OCI-LY7 (cell line): ENCODE results near the gene CYP27C1. TPM values are rescaled to one million over a fixed set of nuclear protein-coding genes. Genes with fewer than 3 reads are reported as not detected.

ENCODE experiments used
- Bru-seq: library from RNA; stranded (reverse); fragments of 400-500 nt; gene quantifications from one replicate; lab custom pipeline; 2021; lab: Mats Ljungman, UMichigan
- BruChase-seq, 2 experiments: library from RNA; stranded (reverse); fragments of 400-500 nt; gene quantifications; one replicate each; lab custom pipeline; 2021; lab: Mats Ljungman, UMichigan
- BruUV-seq: library from RNA; stranded (reverse); fragments of 400-500 nt; replicated peaks from 2 replicates; lab custom pipeline; 2021; lab: Mats Ljungman, UMichigan
- CTCF ChIA-PET: fragments of 300-600 bp; sonication (Branson Sonifier 250); formaldehyde crosslinking; loops from one replicate; lab custom pipeline; 2022; ENCODE audit warnings: antibody characterized with exemption; ENCODE audit not compliant: unreplicated experiment; lab: Charles Lee
- POLR2A ChIA-PET: fragments of 300-600 bp; sonication (Branson Sonifier 250); formaldehyde crosslinking; loops from one replicate; lab custom pipeline; 2022; ENCODE audit warnings: antibody characterized with exemption; lab: Charles Lee
- DNase-seq: peaks from one replicate; pipeline ENCODE4 v3.0.0-alpha.2; 2015; ENCODE audit warnings: low spot score
- H2AFZ ChIP-seq: fragments of 200-600 bp; sonication (generic), shearing (Covaris generic); 2 replicates; pipeline ENCODE4 v1.6.1; 2014; ENCODE audit warnings: mild to moderate bottlenecking, antibody characterized with exemption, low read length, moderate library complexity
- H3K27ac ChIP-seq: fragments of 200-600 bp; sonication (generic); 2 replicates; pipeline ENCODE4 v1.5.1; 2014; ENCODE audit warnings: mixed run types, low read depth, mild to moderate bottlenecking, moderate library complexity, low read length, inconsistent platforms; ENCODE audit not compliant: poor library complexity, severe bottlenecking
- H3K36me3 ChIP-seq: fragments of 200-600 bp; sonication (generic); 2 replicates; pipeline ENCODE4 v1.6.1; 2014; ENCODE audit warnings: mild to moderate bottlenecking, antibody characterized with exemption, low read length, moderate library complexity, mixed read lengths; ENCODE audit not compliant: insufficient read depth
- H3K4me1 ChIP-seq: fragments of 200-600 bp; sonication (generic); 2 replicates; pipeline ENCODE4 v1.5.1; 2014; ENCODE audit warnings: mild to moderate bottlenecking, low read length; ENCODE audit not compliant: insufficient read depth, poor library complexity, severe bottlenecking
- H3K4me2 ChIP-seq: fragments of 200-600 bp; sonication (generic); 2 replicates; pipeline ENCODE4 v1.6.1; 2014; ENCODE audit warnings: mild to moderate bottlenecking, low read length
- H3K4me3 ChIP-seq: fragments of 200-600 bp; sonication (generic); 2 replicates; pipeline ENCODE4 v1.5.1; 2014; ENCODE audit warnings: mild to moderate bottlenecking, low read depth, low read length; ENCODE audit not compliant: poor library complexity, severe bottlenecking
- H3K79me2 ChIP-seq: fragments of 200-600 bp; sonication (generic); 2 replicates; pipeline ENCODE4 v1.6.1; 2016; ENCODE audit warnings: low read depth, mild to moderate bottlenecking, low read length, moderate library complexity, mixed read lengths; ENCODE audit not compliant: insufficient read depth
- H3K9me2 ChIP-seq: fragments of 200-600 bp; sonication (generic); 2 replicates; pipeline ENCODE4 v1.6.1; 2016; ENCODE audit warnings: mild to moderate bottlenecking, low read length, mixed read lengths; ENCODE audit not compliant: insufficient read depth
- H3K9me3 ChIP-seq: fragments of 200-600 bp; sonication (generic); 2 replicates; pipeline ENCODE4 v1.6.1; 2014; ENCODE audit warnings: mild to moderate bottlenecking, mixed run types, low read length, mixed read lengths
- H4K20me1 ChIP-seq: fragments of 200-600 bp; sonication (generic); 2 replicates; pipeline ENCODE4 v1.6.1; 2014; ENCODE audit warnings: mild to moderate bottlenecking, antibody characterized with exemption, low read length, moderate library complexity, mixed read lengths; ENCODE audit not compliant: insufficient read depth
- CTCF ChIP-seq: fragments of 200-600 bp; sonication (generic); conservative IDR thresholded peaks from 2 replicates; pipeline ENCODE4 v1.5.1; 2014; ENCODE audit warnings: mild to moderate bottlenecking, antibody characterized with exemption, low read length, moderate library complexity, mixed read lengths
- EZH2phosphoT487 ChIP-seq: fragments of 200-600 bp; sonication (generic); IDR thresholded peaks from 2 replicates; pipeline ENCODE4 v1.6.1; 2018; ENCODE audit warnings: low read depth, borderline replicate concordance, mild to moderate bottlenecking, mixed run types, antibody characterized with exemption, low read length, moderate library complexity, mixed read lengths
- intact Hi-C: fragments of 100-400 bp; cut with micrococcal nuclease; formaldehyde crosslinking; loops from one replicate; pipeline ENCODE4 v1.10.0; 2022; ENCODE audit not compliant: unreplicated experiment
- long read RNA-seq: library from polyadenylated mRNA; stranded (forward); transcript quantifications from one replicate; pipeline ENCODE4 v2.0.0, GENCODE V29; 2022
- total RNA-seq, 2 experiments: library from RNA; depleted of rRNA in 1 of 2; stranded (reverse); fragments of >200 nt in 1 of 2; shearing (Covaris generic) in 1 of 2; gene quantifications; 2 replicates each; pipeline ENCODE4 v1.2.3, GENCODE V29; 2014 to 2022

CYP27C1 gene
- total RNA-seq (2014; rRNA removed; shearing (Covaris generic)) (not detected in 2 replicates), total RNA-seq (2022) (not detected in 2 replicates), Bru-seq, nascent RNA (not detected), BruChase-seq, experiment 1, labeled RNA remaining after a 6-hour chase (not detected), BruChase-seq, experiment 2, labeled RNA remaining after a 2-hour chase (not detected)
- long read RNA-seq: 0 reads

- ChIA-PET POLR2A (no interaction called here), CTCF (no interaction called here)
- Histone ChIP-seq H3K9me3 (no peaks in the 10 kb centered on the region), H2AFZ (no peak within 1 kb of the TSS), H3K9me2 (no peaks in the 10 kb centered on the region), H3K36me3 (no peaks in the 10 kb centered on the region), H3K4me3 (no peak within 1 kb of the TSS), H3K79me2 (no peaks in the 10 kb centered on the region), H3K27ac (no peak within 1 kb of the TSS), H4K20me1 (no peaks in the 10 kb centered on the region), H3K4me2 (no peak within 1 kb of the TSS), H3K4me1 (no peaks in the 10 kb centered on the region)
- BruUV-seq: no TSS peak
- intact Hi-C loops: no loop called here
- no peak for DNase-seq
- no peak for TF ChIP-seq CTCF
- TF ChIP-seq EZH2phosphoT487: no peak
These were observed at the start of gene CYP27C1 for GRCh38 chr2:127220102-127220767. Gene CYP27C1 (minus strand): TSS chr2:127220299. CDS start chr2:127220270, 29 bp downstream.

GRCh38 chr2:127261804-127262406, 41.8 kb upstream of the CYP27C1 start:
- TF ChIP-seq CTCF: no peak
- TF ChIP-seq EZH2phosphoT487: no peak
- no peak overlapping the region for H3K4me2 ChIP-seq
- CTCF ChIA-PET: no interaction called here

More at GRCh38 chr2:127261804-127262406, 41.8 kb upstream of the CYP27C1 start:
- Histone ChIP-seq H3K27ac (no peak overlapping the region), H4K20me1 (no peaks in the 10 kb centered on the region), H3K4me1 (no peaks in the 10 kb centered on the region), H3K9me3 (no peaks in the 10 kb centered on the region), H3K36me3 (peaks cover 62% of the 10 kb centered on the region), H3K79me2 (no peaks in the 10 kb centered on the region), H3K4me3 (no peak overlapping the region), H3K9me2 (no peaks in the 10 kb centered on the region), H2AFZ (no peak overlapping the region)
- BruUV-seq: no TSS peak
- no peak for DNase-seq
- intact Hi-C loops: no loop called here
- POLR2A ChIA-PET: no interaction called here
